ENCODE measurements around the gene UMODL1.
A peak's percentile ranks its signal among the peaks of the same experiment; 100 is the strongest.

UMODL1 gene

GRCh38 chr21:42144679-42145568 is 73.8 kb downstream of the UMODL1 start:
- Histone ChIP-seq H3K27me3 (replicated peaks) (peaks cover 9% of the 10 kb centered on the region), H3K27ac (no peak overlapping the region), H3K4me3 (ENCODE audit: low read depth, low read length) (no peak overlapping the region), H3K36me3 (replicated peaks) (no peaks in the 10 kb centered on the region)
- no peak for DNase-seq
- TF ChIP-seq CTCF (IDR thresholded peaks at IDR 0.05; ENCODE audit: low read depth, low read length, missing control alignments): no peak
- in situ Hi-C loops (cut with HindIII; ENCODE audit: low pct_ligation_motif_present, low sequenced_read_pairs): no loop called here

- H3K27ac ChIP-seq: no peak overlapping the region
- TF ChIP-seq CTCF (IDR thresholded peaks at IDR 0.05; ENCODE audit: low read depth, low read length, missing control alignments): peak; percentile 93
- peaks cover 9% of the 10 kb centered on the region for H3K27me3 ChIP-seq (replicated peaks)
- H3K4me3 ChIP-seq (ENCODE audit: low read depth, low read length): no peak overlapping the region
- in situ Hi-C loops (cut with HindIII; ENCODE audit: low pct_ligation_motif_present, low sequenced_read_pairs): no loop called here
- peak; percentile 34 for DNase-seq
- H3K36me3 ChIP-seq (replicated peaks): no peaks in the 10 kb centered on the region
Measured at GRCh38 chr21:42145569-42146272, 74.6 kb downstream of the UMODL1 start.

- in situ Hi-C loops (cut with HindIII; ENCODE audit: low pct_ligation_motif_present, low sequenced_read_pairs): no loop called here
- H3K36me3 ChIP-seq (replicated peaks): no peaks in the 10 kb centered on the region
- H3K27me3 ChIP-seq (replicated peaks): peaks cover 12% of the 10 kb centered on the region
- no peak overlapping the region for H3K27ac ChIP-seq
- DNase-seq: no peak
- TF ChIP-seq CTCF (IDR thresholded peaks at IDR 0.05; ENCODE audit: low read depth, low read length, missing control alignments): no peak
- H3K4me3 ChIP-seq (ENCODE audit: low read depth, low read length): no peak overlapping the region
Measured at GRCh38 chr21:42146273-42146805, 75.2 kb downstream of the UMODL1 start.

- Histone ChIP-seq H3K27ac (no peak overlapping the region), H3K27me3 (replicated peaks) (peaks cover 10% of the 10 kb centered on the region), H3K4me3 (ENCODE audit: low read depth, low read length) (no peak overlapping the region), H3K36me3 (replicated peaks) (no peaks in the 10 kb centered on the region)
- in situ Hi-C loops (cut with HindIII; ENCODE audit: low pct_ligation_motif_present, low sequenced_read_pairs): no loop called here
- no peak for TF ChIP-seq CTCF (IDR thresholded peaks at IDR 0.05; ENCODE audit: low read depth, low read length, missing control alignments)
- DNase-seq: no peak
Measured at GRCh38 chr21:42146821-42147220, 75.7 kb downstream of the UMODL1 start.

- no peak for TF ChIP-seq CTCF (IDR thresholded peaks at IDR 0.05; ENCODE audit: low read depth, low read length, missing control alignments)
- in situ Hi-C loops (cut with HindIII; ENCODE audit: low pct_ligation_motif_present, low sequenced_read_pairs): no loop called here
- no peak for DNase-seq
- Histone ChIP-seq H3K36me3 (replicated peaks) (no peaks in the 10 kb centered on the region), H3K27me3 (replicated peaks) (peaks cover 4% of the 10 kb centered on the region), H3K4me3 (ENCODE audit: low read depth, low read length) (no peak overlapping the region), H3K27ac (no peak overlapping the region)
Measured at GRCh38 chr21:42147386-42148020, 76.4 kb downstream of the UMODL1 start.
